Measurements from ENCODE around the gene ST3GAL5. TPM values are rescaled to one million over a fixed set of nuclear protein-coding genes. Genes with fewer than 3 reads are reported as not detected.
A peak's percentile ranks its signal among the peaks of the same experiment; 100 is the strongest.

The ST3GAL5 gene
- total and polyA plus RNA-seq, 5 donors = 5.4 to 14.0 (median 8.7) TPM

- 95% methylated on average over 5 of the region's 5 CpGs for WGBS
- peaks cover 7% of the 10 kb centered on the region for H3K4me1 ChIP-seq (ENCODE audit: control insufficient read depth, insufficient read depth, low read length)
- no peak for ATAC-seq
- no peak overlapping the region for H3K4me3 ChIP-seq (ENCODE audit: low read length)
- no peaks in the 10 kb centered on the region for H3K9me3 ChIP-seq (ENCODE audit: control insufficient read depth, low read length)
- H3K27ac ChIP-seq (ENCODE audit: low read length) = no peak overlapping the region
- no peaks in the 10 kb centered on the region for H3K27me3 ChIP-seq (ENCODE audit: control insufficient read depth, insufficient read depth)
- DNase-seq = no peak
- intact Hi-C loops (cut with DNase I) = no loop called here
Observed at GRCh38 chr2:85801871-85802270, 86.9 kb downstream of the ST3GAL5 start.

- ATAC-seq (no peak), DNase-seq (no peak)
- intact Hi-C loops (cut with DNase I) = no loop called here
- Histone ChIP-seq H3K9me3 (ENCODE audit: control insufficient read depth, low read length) (no peaks in the 10 kb centered on the region), H3K27ac (ENCODE audit: low read length) (no peak overlapping the region), H3K27me3 (ENCODE audit: control insufficient read depth, insufficient read depth) (no peaks in the 10 kb centered on the region), H3K4me3 (ENCODE audit: low read length) (no peak overlapping the region), H3K4me1 (ENCODE audit: control insufficient read depth, insufficient read depth, low read length) (peaks cover 16% of the 10 kb centered on the region)
- WGBS = 91% methylated on average over 3 of the region's 3 CpGs
Observed at GRCh38 chr2:85800586-85800985, 88.2 kb downstream of the ST3GAL5 start.

- DNase-seq (no peak), ATAC-seq (no peak)
- H3K27ac ChIP-seq (ENCODE audit: low read length) = no peak overlapping the region
- intact Hi-C loops (cut with DNase I) = loop anchor here in 3 of 4 donors (5.0 to 10.0 kb wide), 3 partner anchors 47 to 67 kb away; partner anchors contain the start of gene ATOH8 (in 1 of the 3)
- no peak overlapping the region for H3K4me3 ChIP-seq (ENCODE audit: low read length)
- H3K4me1 ChIP-seq (ENCODE audit: control insufficient read depth, insufficient read depth, low read length) = peaks cover 26% of the 10 kb centered on the region
- 76% methylated on average over 11 of the region's 11 CpGs for WGBS
- no peaks in the 10 kb centered on the region for H3K27me3 ChIP-seq (ENCODE audit: control insufficient read depth, insufficient read depth)
- H3K9me3 ChIP-seq (ENCODE audit: control insufficient read depth, low read length) = no peaks in the 10 kb centered on the region
Observed at GRCh38 chr2:85799215-85799956, 89.4 kb downstream of the ST3GAL5 start.

DNA sequence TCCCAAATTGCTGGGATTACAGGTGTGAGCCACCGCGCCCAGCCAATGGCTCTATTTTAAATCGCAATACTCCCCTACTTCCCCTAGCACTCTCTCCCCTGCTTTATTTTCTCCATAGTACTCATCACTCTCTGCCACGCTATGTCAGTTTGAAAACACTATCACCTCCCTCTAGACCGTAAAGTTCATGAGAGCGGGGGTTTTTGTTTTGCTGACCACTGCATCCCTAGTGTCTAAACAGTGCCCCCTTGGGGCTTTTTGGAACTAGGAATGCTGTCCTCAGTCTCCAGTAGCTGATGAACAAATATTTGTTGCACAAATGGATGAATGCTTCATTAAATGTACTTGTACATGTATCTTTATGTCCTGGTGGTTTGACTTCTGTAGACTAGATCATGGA, 90.9 kb downstream of the ST3GAL5 start:
- H3K9me3 ChIP-seq (ENCODE audit: control insufficient read depth, low read length) = no peaks in the 10 kb centered on the region
- ATAC-seq = peak; percentile 13 to 43
- WGBS = 55% methylated on average over 6 of the region's 6 CpGs
- intact Hi-C loops (cut with DNase I) = loop anchor here in 3 of 4 donors (5.0 to 10.0 kb wide), 3 partner anchors 46 to 66 kb away; partner anchors contain the start of gene ATOH8 (in 1 of the 3)
- no peak for DNase-seq
- H3K4me1 ChIP-seq (ENCODE audit: control insufficient read depth, insufficient read depth, low read length) = peaks cover 33% of the 10 kb centered on the region
- H3K27me3 ChIP-seq (ENCODE audit: control insufficient read depth, insufficient read depth) = no peaks in the 10 kb centered on the region
- no peak overlapping the region for H3K4me3 ChIP-seq (ENCODE audit: low read length)
- H3K27ac ChIP-seq (ENCODE audit: low read length) = no peak overlapping the region

DNA sequence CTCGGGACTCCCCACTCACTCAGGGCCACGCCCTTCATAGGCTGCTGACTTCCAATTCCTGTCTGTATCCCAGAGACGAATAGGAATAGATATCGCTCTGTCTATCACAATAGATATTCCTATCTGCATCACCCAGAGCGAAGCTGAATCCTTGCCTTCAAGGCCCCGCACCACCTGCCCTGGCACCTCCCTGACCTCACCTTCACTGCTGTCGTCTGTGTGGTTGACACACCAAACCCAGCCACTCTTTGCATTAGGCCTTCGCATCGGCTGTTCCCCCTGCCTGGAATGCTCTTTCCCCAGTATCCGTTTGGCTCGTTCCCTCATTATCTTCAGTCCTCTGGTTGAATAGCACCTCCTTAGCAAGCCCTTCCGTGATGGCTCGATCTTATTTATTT, 91.5 kb downstream of the ST3GAL5 start:
- peak in 1 of 2 donors; percentile 2 for ATAC-seq
- intact Hi-C loops (cut with DNase I) = loop anchor here in 3 of 4 donors (5.0 to 10.0 kb wide), 3 partner anchors 45 to 65 kb away; partner anchors contain the start of gene ATOH8 (in 1 of the 3)
- H3K9me3 ChIP-seq (ENCODE audit: control insufficient read depth, low read length) = no peaks in the 10 kb centered on the region
- 77% methylated on average over 13 of the region's 13 CpGs for WGBS
- H3K27ac ChIP-seq (ENCODE audit: low read length) = peak overlapping the region; percentile 75
- H3K4me3 ChIP-seq (ENCODE audit: low read length) = no peak overlapping the region
- peaks cover 38% of the 10 kb centered on the region for H3K4me1 ChIP-seq (ENCODE audit: control insufficient read depth, insufficient read depth, low read length)
- no peak for DNase-seq
- H3K27me3 ChIP-seq (ENCODE audit: control insufficient read depth, insufficient read depth) = no peaks in the 10 kb centered on the region

- peak; percentile 81 to 88 for ATAC-seq
- Histone ChIP-seq H3K9me3 (ENCODE audit: control insufficient read depth, low read length) (no peaks in the 10 kb centered on the region), H3K27ac (ENCODE audit: low read length) (peak overlapping the region; percentile 75), H3K4me3 (ENCODE audit: low read length) (no peak overlapping the region), H3K27me3 (ENCODE audit: control insufficient read depth, insufficient read depth) (no peaks in the 10 kb centered on the region), H3K4me1 (ENCODE audit: control insufficient read depth, insufficient read depth, low read length) (peaks cover 43% of the 10 kb centered on the region)
- DNase-seq = peak; percentile 76 to 92 (median 88)
- intact Hi-C loops (cut with DNase I) = loop anchor here in 3 of 4 donors (5.0 to 10.0 kb wide), 3 partner anchors 44 to 64 kb away; partner anchors contain the start of gene ATOH8 (in 1 of the 3)
- 32% methylated on average over 22 of the region's 22 CpGs for WGBS
Observed at GRCh38 chr2:85796341-85797262, 92.2 kb downstream of the ST3GAL5 start.

- Histone ChIP-seq H3K4me3 (ENCODE audit: low read length) (no peak overlapping the region), H3K27ac (ENCODE audit: low read length) (peak overlapping the region; percentile 75), H3K27me3 (ENCODE audit: control insufficient read depth, insufficient read depth) (no peaks in the 10 kb centered on the region), H3K9me3 (ENCODE audit: control insufficient read depth, low read length) (no peaks in the 10 kb centered on the region), H3K4me1 (ENCODE audit: control insufficient read depth, insufficient read depth, low read length) (peaks cover 46% of the 10 kb centered on the region)
- 52% methylated on average over 6 of the region's 6 CpGs for WGBS
- ATAC-seq (no peak), DNase-seq (no peak)
- intact Hi-C loops (cut with DNase I) = loop anchor here in 3 of 4 donors (5.0 to 10.0 kb wide), 3 partner anchors 44 to 64 kb away; partner anchors contain the start of gene ATOH8 (in 1 of the 3)
Observed at GRCh38 chr2:85796046-85796340, 92.8 kb downstream of the ST3GAL5 start.

DNA sequence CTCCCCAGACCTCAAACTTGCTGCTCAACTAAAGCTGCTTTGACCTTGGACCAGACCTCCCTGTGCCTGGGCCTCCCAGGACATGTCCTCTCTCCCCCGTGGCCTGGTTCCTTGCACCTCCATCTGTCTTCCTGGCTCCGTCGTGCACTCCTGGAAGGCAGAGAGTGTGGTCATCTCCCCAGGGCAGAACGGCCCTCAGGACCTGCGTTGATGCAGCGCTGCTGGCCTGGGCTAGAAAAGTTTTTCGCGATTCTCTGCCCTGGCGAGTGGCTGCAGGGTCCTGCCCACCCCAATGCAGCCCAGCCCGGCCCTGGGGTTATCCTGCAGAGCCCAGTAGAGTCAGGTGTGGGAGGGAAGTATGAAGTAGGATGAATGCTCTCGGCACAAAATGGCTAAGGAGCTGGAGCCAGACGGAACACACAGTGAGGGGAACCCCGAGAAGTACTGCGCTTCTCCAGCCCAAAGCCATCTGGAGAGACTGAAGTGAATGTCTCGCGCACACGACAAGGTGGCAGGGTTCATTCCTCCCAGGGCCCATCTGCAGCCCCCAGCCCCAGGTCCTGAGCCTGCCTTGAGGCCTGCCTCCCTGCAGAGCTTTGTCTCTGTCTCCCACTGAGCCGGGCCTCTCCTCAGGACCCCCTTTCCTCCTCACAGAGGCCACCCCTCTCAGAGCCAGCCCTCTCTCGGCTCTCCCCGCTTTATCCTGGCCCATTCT, 93.3 kb downstream of the ST3GAL5 start:
- DNase-seq (peak in 1 of 3 donors; percentile 57), ATAC-seq (no peak)
- H3K4me3 ChIP-seq (ENCODE audit: low read length) = no peak overlapping the region
- H3K9me3 ChIP-seq (ENCODE audit: control insufficient read depth, low read length) = no peaks in the 10 kb centered on the region
- peaks cover 46% of the 10 kb centered on the region for H3K4me1 ChIP-seq (ENCODE audit: control insufficient read depth, insufficient read depth, low read length)
- H3K27me3 ChIP-seq (ENCODE audit: control insufficient read depth, insufficient read depth) = no peaks in the 10 kb centered on the region
- H3K27ac ChIP-seq (ENCODE audit: low read length) = peak overlapping the region; percentile 75
- intact Hi-C loops (cut with DNase I) = loop anchor here in 3 of 4 donors (5.0 to 10.0 kb wide), 3 partner anchors 43 to 63 kb away; partner anchors contain the start of gene ATOH8 (in 1 of the 3)
- WGBS = 61% methylated on average over 20 of the region's 20 CpGs

GRCh38 chr2:85794491-85795121, 94.2 kb downstream of the ST3GAL5 start:
- intact Hi-C loops (cut with DNase I) = loop anchor here in 3 of 4 donors (5.0 to 10.0 kb wide), 3 partner anchors 42 to 62 kb away; partner anchors contain the start of gene ATOH8 (in 1 of the 3)
- ATAC-seq (peak; percentile 0 to 3), DNase-seq (peak in 2 of 3 donors; percentile 77 to 84)
- Histone ChIP-seq H3K4me1 (ENCODE audit: control insufficient read depth, insufficient read depth, low read length) (peaks cover 46% of the 10 kb centered on the region), H3K9me3 (ENCODE audit: control insufficient read depth, low read length) (no peaks in the 10 kb centered on the region), H3K27me3 (ENCODE audit: control insufficient read depth, insufficient read depth) (no peaks in the 10 kb centered on the region), H3K27ac (ENCODE audit: low read length) (peak overlapping the region; percentile 21), H3K4me3 (ENCODE audit: low read length) (no peak overlapping the region)
- 64% methylated on average over 14 of the region's 14 CpGs for WGBS

DNA sequence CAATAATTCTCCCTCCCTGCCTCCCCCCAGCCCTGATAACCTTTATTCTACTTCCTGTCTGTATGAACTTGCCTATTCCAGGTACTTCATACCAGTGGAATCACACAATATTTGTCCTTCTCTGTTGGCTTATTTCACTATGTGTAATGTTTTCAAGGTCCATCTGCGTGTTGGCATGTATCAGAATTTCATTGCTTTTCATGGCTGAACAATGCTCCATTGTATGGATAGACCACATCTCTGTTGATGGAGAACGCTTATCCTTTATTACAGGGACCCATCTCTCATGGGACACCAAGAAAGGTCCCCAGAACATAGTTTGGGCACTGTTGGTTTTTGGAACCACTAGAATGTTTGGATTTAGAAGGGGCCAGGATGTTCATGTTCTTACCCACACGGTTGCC, 94.8 kb downstream of the ST3GAL5 start:
- Histone ChIP-seq H3K9me3 (ENCODE audit: control insufficient read depth, low read length) (no peaks in the 10 kb centered on the region), H3K4me3 (ENCODE audit: low read length) (no peak overlapping the region), H3K4me1 (ENCODE audit: control insufficient read depth, insufficient read depth, low read length) (peaks cover 46% of the 10 kb centered on the region), H3K27me3 (ENCODE audit: control insufficient read depth, insufficient read depth) (no peaks in the 10 kb centered on the region), H3K27ac (ENCODE audit: low read length) (peak overlapping the region; percentile 21)
- WGBS = 81% methylated on average over 3 of the region's 3 CpGs
- DNase-seq = no peak
- no peak for ATAC-seq
- intact Hi-C loops (cut with DNase I) = loop anchor here in 1 of 4 donors (10.0 kb wide), 1 partner anchor 49 kb away; no protein-coding TSS in a partner anchor
